Activated CD4-positive, alpha-beta T cell treated with anti-CD3 and anti-CD28 coated beads, Interleukin-2, amount 10 ng/mL, durations not matched to agents 24 days and 14 days (primary cell): ENCODE data around the gene MACROH2A2. TPM values are rescaled to one million over a fixed set of nuclear protein-coding genes. Genes with fewer than 3 reads are reported as not detected.
"Not testable (repeated sequence)": the region's sequence is repeated elsewhere in the genome, so short reads cannot be mapped to it uniquely, and the experiment has no call there.

ENCODE experiments used
- DNase-seq: peaks from one replicate; pipeline ENCODE4 v3.0.0; 2022
- H3K27ac Mint-ChIP-seq: one replicate; pipeline ENCODE4 v1.8.0; 2022; ENCODE audit warnings: mild to moderate bottlenecking, mixed read lengths
- H3K27me3 Mint-ChIP-seq: one replicate; pipeline ENCODE4 v1.8.0; 2022; ENCODE audit warnings: mixed read lengths
- H3K36me3 Mint-ChIP-seq: one replicate; pipeline ENCODE4 v1.8.0; 2022; ENCODE audit warnings: low read depth, mild to moderate bottlenecking, mixed read lengths
- H3K4me1 Mint-ChIP-seq: one replicate; pipeline ENCODE4 v1.8.0; 2021; ENCODE audit warnings: mixed read lengths
- H3K4me3 Mint-ChIP-seq: one replicate; pipeline ENCODE4 v1.8.0; 2022; ENCODE audit warnings: mild to moderate bottlenecking, moderate library complexity, mixed read lengths
- H3K9me3 Mint-ChIP-seq: one replicate; pipeline ENCODE4 v1.8.0; 2021; ENCODE audit warnings: mixed read lengths
- intact Hi-C: fragments of 100-400 bp; cut with micrococcal nuclease; formaldehyde crosslinking; loops from one replicate; pipeline ENCODE4 v1.15.1; 2023
- total RNA-seq: library from RNA; stranded (reverse); gene quantifications from 2 replicates; pipeline ENCODE4 v1.2.3, GENCODE V29; 2022

MACROH2A2 gene
- total RNA-seq, 1 donor from 2014 or later = 4.5 TPM

DNA sequence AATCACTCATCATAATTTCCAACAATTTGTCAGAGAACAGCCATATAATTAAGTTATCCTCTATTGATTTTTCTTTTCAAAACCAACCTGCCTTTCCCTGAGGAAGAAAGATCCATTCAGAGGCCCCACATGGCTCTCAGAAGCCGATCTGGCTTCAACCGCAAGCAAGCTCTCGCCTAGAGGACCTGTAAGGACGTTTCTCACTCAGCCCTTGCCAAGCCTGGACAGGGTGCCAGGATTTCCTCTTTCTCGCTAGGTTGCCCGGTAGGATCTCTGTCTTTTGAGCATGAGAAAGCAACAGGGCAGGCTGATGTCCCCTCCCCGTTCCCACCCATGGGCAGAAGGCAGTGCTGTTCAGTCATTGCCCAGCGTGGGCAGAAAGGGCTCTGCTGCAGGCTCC is 67.0 kb downstream of the MACROH2A2 start:
- Mint-ChIP-seq H3K4me1 (peaks cover 2% of the 10 kb centered on the region), H3K4me3 (no peak overlapping the region), H3K27ac (no peak overlapping the region), H3K27me3 (no peaks in the 10 kb centered on the region), H3K9me3 (no peaks in the 10 kb centered on the region), H3K36me3 (no peaks in the 10 kb centered on the region)
- intact Hi-C loops = loop anchor here (5.0 kb wide), 1 partner anchor 243 kb away; no protein-coding TSS in a partner anchor
- no peak for DNase-seq

- no peak for DNase-seq
- Mint-ChIP-seq H3K4me3 (no peak overlapping the region), H3K4me1 (peaks cover 4% of the 10 kb centered on the region), H3K9me3 (no peaks in the 10 kb centered on the region), H3K27me3 (no peaks in the 10 kb centered on the region), H3K36me3 (no peaks in the 10 kb centered on the region), H3K27ac (no peak overlapping the region)
- intact Hi-C loops = no loop called here
Observed at GRCh38 chr10:70120417-70120816, 67.8 kb downstream of the MACROH2A2 start.

- Mint-ChIP-seq H3K4me1 (peaks cover 2% of the 10 kb centered on the region), H3K4me3 (no peak overlapping the region), H3K27me3 (no peaks in the 10 kb centered on the region), H3K9me3 (no peaks in the 10 kb centered on the region), H3K27ac (no peak overlapping the region), H3K36me3 (no peaks in the 10 kb centered on the region)
- no peak for DNase-seq
- intact Hi-C loops = no loop called here
Observed at GRCh38 chr10:70121281-70121949, 68.8 kb downstream of the MACROH2A2 start.

GRCh38 chr10:70122742-70123141 is 70.1 kb downstream of the MACROH2A2 start:
- Mint-ChIP-seq H3K36me3 (no peaks in the 10 kb centered on the region), H3K4me3 (no peak overlapping the region), H3K27ac (no peak overlapping the region), H3K27me3 (no peaks in the 10 kb centered on the region), H3K9me3 (no peaks in the 10 kb centered on the region), H3K4me1 (peaks cover 2% of the 10 kb centered on the region)
- no peak for DNase-seq
- intact Hi-C loops = no loop called here

DNA sequence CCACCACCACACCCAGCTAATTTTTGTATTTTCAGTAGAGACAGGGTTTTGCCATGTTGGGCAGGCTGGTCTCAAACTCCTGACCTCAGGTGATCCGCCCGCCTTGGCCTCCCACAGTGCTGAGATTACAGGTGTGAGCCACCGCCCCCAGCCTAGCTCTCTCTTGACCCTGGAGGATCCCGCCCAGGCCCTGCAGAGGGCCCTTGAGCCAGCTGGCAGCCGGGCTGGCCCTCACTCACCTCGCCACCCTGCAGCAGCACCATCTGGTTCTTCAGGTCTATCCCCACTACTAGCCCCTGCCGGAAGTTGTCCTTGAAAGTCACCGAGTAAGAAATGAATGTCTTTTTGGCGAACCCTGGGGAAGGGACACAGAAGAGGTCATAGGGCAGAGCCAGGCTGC is 70.5 kb downstream of the MACROH2A2 start:
- H3K4me3 Mint-ChIP-seq, H3K4me1 Mint-ChIP-seq, H3K9me3 Mint-ChIP-seq: not testable (repeated sequence)

DNA sequence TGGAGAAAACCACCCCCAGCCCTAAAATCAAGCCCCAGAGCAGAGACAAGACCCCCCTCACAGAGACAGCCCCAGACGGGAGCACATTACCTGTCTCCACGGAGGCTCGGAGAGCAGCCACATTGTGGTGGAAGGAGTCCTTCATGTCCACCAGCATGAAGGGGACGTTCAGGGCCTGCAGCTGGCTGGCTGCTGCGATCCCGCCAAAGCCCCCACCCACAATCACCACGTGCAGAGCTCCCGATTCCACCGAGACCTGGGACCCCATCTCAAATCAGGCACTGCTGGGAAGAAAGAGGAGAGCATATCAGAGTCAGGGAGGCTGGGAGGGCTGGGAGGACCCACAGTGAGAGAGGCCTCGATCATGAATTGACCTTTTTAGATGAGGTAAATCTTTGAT is 71.2 kb downstream of the MACROH2A2 start:
- no peaks in the 10 kb centered on the region for H3K36me3 Mint-ChIP-seq
- H3K27me3 Mint-ChIP-seq = no peaks in the 10 kb centered on the region
- peaks cover 2% of the 10 kb centered on the region for H3K4me1 Mint-ChIP-seq
- intact Hi-C loops = no loop called here
- no peak overlapping the region for H3K27ac Mint-ChIP-seq
- DNase-seq = no peak
- H3K4me3 Mint-ChIP-seq = no peak overlapping the region
- H3K9me3 Mint-ChIP-seq = no peaks in the 10 kb centered on the region

More for the DNA sequence above, 70.5 kb downstream of the MACROH2A2 start:
- intact Hi-C loops, DNase-seq, H3K27me3 Mint-ChIP-seq, H3K36me3 Mint-ChIP-seq, H3K27ac Mint-ChIP-seq: not testable (repeated sequence)

DNA sequence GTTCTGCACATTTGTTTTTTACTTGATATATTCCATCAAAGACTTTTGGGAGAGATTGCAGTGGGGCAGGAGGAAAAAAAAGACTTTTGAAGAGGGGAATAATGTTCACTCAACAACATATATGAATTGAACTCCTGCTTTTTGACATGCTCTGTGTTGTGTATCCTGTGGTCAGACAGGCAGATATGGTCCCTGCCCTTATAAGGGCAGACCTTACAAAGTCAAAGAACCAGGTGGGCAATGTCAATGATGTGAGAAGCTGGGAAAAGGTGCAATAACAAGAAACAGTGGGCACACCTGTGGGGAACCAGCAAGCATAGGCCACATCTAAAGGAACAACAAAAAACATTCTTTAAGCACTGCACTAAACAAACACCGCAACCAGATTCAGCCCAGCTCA is 71.8 kb downstream of the MACROH2A2 start:
- no peaks in the 10 kb centered on the region for H3K9me3 Mint-ChIP-seq
- peaks cover 2% of the 10 kb centered on the region for H3K4me1 Mint-ChIP-seq
- no peak overlapping the region for H3K4me3 Mint-ChIP-seq
- DNase-seq = no peak
- intact Hi-C loops = no loop called here
- no peaks in the 10 kb centered on the region for H3K27me3 Mint-ChIP-seq
- no peak overlapping the region for H3K27ac Mint-ChIP-seq
- H3K36me3 Mint-ChIP-seq = no peaks in the 10 kb centered on the region

DNA sequence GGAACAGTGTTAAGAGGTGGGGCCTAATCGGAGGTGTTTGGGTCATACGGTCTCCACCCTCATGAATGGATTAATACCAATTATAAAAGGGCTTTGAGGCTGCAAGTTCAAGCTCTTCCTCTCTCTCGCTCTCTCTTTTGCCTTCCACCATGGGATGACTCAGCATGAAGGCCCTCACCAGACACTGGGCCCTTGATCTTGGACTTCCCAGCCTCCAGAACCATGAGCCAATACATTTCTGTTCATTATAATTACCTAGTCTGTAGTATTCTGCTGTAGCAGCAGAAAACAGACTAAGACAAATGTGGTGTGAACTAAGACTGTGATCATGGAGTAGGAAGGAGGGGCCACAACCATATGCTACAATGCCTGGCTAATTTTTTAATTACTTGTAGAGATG is 72.3 kb downstream of the MACROH2A2 start:
- no peak overlapping the region for H3K27ac Mint-ChIP-seq

GRCh38 chr10:70125918-70126552 is 73.4 kb downstream of the MACROH2A2 start:
- DNase-seq = no peak
- peaks cover 2% of the 10 kb centered on the region for H3K4me1 Mint-ChIP-seq
- H3K4me3 Mint-ChIP-seq = no peak overlapping the region
- no peaks in the 10 kb centered on the region for H3K36me3 Mint-ChIP-seq
- no peak overlapping the region for H3K27ac Mint-ChIP-seq
- H3K9me3 Mint-ChIP-seq = no peaks in the 10 kb centered on the region
- no peaks in the 10 kb centered on the region for H3K27me3 Mint-ChIP-seq
- intact Hi-C loops = no loop called here

More for the DNA sequence above, 72.3 kb downstream of the MACROH2A2 start:
- no peak for DNase-seq
- no peaks in the 10 kb centered on the region for H3K27me3 Mint-ChIP-seq
- no peaks in the 10 kb centered on the region for H3K9me3 Mint-ChIP-seq
- H3K4me3 Mint-ChIP-seq = no peak overlapping the region
- H3K4me1 Mint-ChIP-seq = peaks cover 2% of the 10 kb centered on the region
- no peaks in the 10 kb centered on the region for H3K36me3 Mint-ChIP-seq
- intact Hi-C loops = no loop called here

- no peaks in the 10 kb centered on the region for H3K9me3 Mint-ChIP-seq
Observed at GRCh38 chr10:70126700-70127395, 74.2 kb downstream of the MACROH2A2 start.

GRCh38 chr10:70130878-70131559 is 78.4 kb downstream of the MACROH2A2 start:
- peaks cover 2% of the 10 kb centered on the region for H3K27me3 Mint-ChIP-seq
- no peak for DNase-seq
- peaks cover 3% of the 10 kb centered on the region for H3K36me3 Mint-ChIP-seq
- intact Hi-C loops = no loop called here
- H3K4me1 Mint-ChIP-seq = peaks cover 13% of the 10 kb centered on the region
- H3K9me3 Mint-ChIP-seq = no peaks in the 10 kb centered on the region
- H3K27ac Mint-ChIP-seq = no peak overlapping the region
- H3K4me3 Mint-ChIP-seq = no peak overlapping the region

More at GRCh38 chr10:70126700-70127395, 74.2 kb downstream of the MACROH2A2 start:
- no peak for DNase-seq
- Mint-ChIP-seq H3K27me3 (no peaks in the 10 kb centered on the region), H3K27ac (no peak overlapping the region), H3K4me1 (peaks cover 4% of the 10 kb centered on the region), H3K4me3 (no peak overlapping the region), H3K36me3 (no peaks in the 10 kb centered on the region)
- intact Hi-C loops = no loop called here

DNA sequence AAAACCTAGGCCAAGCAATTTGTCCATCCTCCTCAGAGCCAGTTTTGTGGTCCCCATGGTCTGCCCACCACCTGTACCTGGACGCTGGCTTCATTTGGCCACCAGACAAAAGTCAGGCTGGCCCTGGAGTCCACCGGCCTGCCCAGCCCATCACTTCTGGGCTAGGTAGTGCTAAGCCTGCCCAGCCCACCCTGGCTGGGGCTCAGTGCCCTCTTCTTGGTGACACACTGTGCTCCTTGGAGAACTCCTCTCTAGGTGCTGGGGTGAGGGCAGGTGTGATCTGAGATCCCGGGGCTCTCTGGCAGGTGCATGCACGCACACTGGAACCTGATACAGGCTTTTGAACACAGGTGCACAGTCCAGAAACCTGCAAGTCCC is 78.9 kb downstream of the MACROH2A2 start:
- Mint-ChIP-seq H3K9me3 (no peaks in the 10 kb centered on the region), H3K4me3 (peak overlapping the region; percentile 88), H3K4me1 (peaks cover 13% of the 10 kb centered on the region), H3K27me3 (peaks cover 2% of the 10 kb centered on the region), H3K36me3 (peaks cover 3% of the 10 kb centered on the region), H3K27ac (no peak overlapping the region)
- intact Hi-C loops = no loop called here
- DNase-seq = no peak

GRCh38 chr10:70132098-70133029 is 79.7 kb downstream of the MACROH2A2 start, which contains the start of gene AIFM2:
Gene AIFM2, minus strand, starts transcription at chr10:70132825. Its CDS starts 8,741 bp downstream, at chr10:70124084.
- peaks cover 3% of the 10 kb centered on the region for H3K36me3 Mint-ChIP-seq
- H3K9me3 Mint-ChIP-seq = no peaks in the 10 kb centered on the region
- intact Hi-C loops = loop anchor here (1.0 kb wide), 1 partner anchor 14 kb away; the partner anchor contains the start of gene TYSND1
- DNase-seq = peak; percentile 82
- peaks cover 13% of the 10 kb centered on the region for H3K4me1 Mint-ChIP-seq
- H3K4me3 Mint-ChIP-seq = peak within 1 kb of the TSS; percentile 88
- H3K27ac Mint-ChIP-seq = peak within 1 kb of the TSS; percentile 87
- peaks cover 2% of the 10 kb centered on the region for H3K27me3 Mint-ChIP-seq
